Stimulated activated CD8-positive, alpha-beta memory T cell treated with anti-CD3 and anti-CD28 coated beads, Interleukin-15, amount 100 ng/mL, for 4 hours (primary cell): ENCODE results near the gene MMRN1.

Experiments used
- DNase-seq, 2 donors: peaks; one replicate each; pipeline ENCODE4 v3.0.0-alpha.2; 2020; ENCODE audit warnings: low read depth in 2 of 2

Gene MMRN1

DNA sequence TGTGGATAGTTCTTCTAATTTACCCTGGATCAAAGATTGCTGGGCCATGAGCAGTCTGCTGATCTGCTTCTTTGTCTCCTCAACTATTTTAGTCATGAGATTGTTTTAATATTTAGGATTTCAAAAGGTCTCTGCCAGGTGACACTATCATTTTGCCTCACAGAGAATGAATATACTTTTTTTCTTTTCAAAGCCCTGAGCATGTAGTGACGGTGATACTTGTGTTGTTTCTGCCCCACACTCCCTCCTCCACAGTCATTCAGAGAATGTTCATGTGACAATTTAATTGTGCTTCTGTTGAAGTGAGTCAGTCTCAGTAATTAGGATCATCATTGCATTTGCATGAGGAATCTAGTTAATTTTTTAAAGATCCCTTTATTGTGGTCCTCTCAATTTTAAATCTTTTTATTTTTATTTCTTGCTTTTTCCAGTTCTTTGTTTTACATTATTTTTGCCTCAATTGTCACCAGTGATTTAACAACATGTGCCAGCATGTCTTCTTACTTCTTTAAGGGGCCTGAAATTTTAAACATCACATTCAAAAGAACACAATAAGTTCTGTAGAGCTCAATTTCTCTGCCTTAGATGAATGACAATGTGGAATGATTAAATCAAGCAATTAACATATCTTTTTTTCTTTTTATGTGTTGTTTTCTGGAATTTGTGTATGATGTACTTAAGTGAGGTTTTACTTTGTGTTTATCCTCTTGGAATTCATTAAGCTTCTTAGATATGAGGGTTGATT, 12.3 kb downstream of the MMRN1 start:
- DNase-seq = no peak

DNA sequence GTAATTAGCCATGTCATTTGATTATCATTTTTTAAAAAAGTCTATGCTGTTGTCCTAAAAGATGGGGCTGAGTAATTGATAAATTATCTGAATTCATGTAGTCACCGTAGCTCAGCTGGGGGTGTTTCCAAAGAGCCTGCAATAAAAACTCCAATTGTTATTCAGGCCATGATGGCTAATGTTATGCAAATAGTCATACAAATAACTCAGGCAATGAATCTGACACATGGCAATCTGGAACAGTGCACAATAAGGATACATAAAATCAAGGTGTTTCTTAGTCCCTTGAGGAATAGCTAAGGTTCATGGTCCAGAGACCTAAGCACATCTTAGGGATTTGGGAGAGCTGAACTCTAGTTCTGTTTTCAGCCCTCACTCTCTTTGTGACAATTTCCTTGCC, 15.2 kb downstream of the MMRN1 start:
- DNase-seq = no peak

GRCh38 chr4:89913623-89914022, 19.0 kb downstream of the MMRN1 start:
- DNase-seq = no peak

DNA sequence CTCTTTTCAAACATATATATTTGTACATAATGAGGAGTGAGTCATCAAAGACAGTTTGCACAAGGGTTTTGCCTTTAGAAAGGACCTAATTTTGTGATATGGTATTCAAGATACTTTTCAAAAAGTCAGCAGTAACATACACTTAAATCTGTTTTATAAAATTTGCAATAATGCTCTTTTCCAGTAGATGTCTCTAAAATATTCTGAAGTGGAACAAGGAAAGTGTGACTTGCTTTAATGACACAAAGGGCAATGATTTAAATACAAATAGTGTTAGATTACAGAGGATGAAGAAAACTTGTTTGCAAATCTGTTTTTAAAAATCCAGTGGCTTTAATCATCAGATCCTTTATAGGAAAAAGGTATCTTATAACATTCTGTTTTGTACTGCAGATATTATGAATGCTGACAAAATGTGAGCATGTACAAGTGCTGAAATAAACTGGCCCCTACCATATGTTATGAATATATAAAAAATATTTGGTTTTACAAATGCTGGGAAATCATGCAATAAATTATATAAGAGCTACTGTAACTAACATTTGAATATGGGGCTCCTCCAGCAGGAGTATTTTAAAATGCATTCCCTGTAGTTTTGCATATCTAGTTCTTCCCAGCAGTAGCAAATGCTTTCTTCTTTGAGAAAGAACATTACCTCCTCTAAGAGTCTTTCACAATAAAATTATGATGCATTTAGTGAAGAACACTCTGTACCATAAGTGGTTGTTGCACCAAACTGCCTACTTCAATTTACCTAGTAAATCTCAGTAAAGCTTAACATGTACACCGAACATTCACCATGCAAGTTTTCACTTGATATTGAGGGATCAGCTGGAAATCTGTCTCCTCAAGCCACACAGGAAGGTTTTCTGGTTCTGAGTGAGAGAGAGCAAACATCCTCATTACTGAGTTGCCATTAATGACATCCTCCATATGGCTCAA, 20.2 kb downstream of the MMRN1 start:
- no peak for DNase-seq

GRCh38 chr4:89915937-89916336, 21.3 kb downstream of the MMRN1 start:
- no peak for DNase-seq

- no peak for DNase-seq
Measured at GRCh38 chr4:89922848-89923416, 28.3 kb downstream of the MMRN1 start.

GRCh38 chr4:89928838-89929237, 34.2 kb downstream of the MMRN1 start:
- no peak for DNase-seq

DNA sequence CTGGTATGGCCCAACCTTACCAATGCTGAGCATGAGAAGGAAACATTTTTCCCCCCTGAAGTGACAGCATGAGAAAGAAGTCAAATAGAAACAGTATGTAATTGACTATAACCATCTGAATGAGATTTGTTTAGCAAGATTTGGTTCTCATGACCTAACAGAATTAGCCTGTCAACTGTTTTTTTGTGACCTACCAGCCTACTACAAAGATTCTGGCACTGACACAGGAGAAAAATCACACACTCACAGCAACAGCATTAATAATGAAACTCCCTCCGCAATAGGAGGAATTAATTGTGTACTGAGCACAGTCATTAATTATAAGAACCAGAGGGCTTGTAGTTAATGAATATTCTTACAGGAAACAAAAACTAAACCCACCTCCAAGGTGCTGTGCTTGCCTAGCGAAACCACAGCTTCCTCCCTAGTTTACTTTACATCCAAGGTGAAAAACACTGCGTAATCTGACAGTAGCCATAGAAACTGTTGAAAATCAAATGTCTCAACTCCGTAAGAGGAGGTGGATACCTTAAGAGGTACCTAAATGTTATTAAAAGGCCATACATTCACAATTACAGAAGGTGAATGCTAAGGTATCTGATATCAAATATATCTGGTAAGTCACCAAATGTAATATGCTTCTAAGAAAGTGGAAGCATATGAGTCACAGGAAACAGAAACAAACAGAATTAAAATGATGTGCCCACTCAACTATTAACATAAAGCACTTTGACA, 34.9 kb downstream of the MMRN1 start:
- no peak for DNase-seq

GRCh38 chr4:89939546-89939945, 44.9 kb downstream of the MMRN1 start:
- DNase-seq = no peak

DNA sequence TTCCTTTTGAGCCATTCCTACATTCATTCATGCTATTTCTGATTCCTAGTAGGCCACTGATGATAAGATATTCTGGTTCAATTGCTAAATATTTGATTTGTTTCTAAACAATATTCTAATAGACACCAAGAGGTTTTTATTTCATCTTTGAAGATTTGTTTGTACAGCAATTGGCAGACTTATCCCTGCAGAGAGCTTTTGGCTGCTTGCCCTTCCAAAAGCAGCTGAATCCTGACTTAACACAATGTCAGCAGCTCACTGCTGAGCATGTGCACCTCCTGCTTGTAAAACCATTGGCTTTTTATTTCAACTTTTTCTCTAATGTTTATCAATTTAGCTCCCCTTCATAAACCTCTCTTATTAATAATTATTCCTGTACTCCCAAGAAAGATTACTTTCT, 45.3 kb downstream of the MMRN1 start:
- no peak for DNase-seq

DNA sequence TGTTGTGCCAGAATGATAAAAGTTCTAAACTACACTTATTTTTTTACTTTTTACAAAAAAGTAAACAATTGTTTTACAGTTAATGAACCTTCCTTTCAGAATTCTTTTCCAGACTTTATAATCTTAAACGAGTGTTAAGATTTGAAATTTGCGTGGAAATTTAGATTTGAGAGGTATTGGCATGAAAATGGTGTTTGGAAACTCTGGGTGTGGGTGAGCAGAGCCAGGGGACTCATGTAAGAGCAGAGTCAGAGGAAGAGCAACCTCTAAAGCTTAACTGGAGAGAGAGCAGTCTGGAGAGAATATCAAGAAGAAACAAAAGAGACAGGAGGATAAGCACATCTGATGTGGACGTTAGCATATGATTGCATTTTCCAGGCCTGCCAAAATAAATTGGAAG, 48.2 kb downstream of the MMRN1 start:
- no peak for DNase-seq

- DNase-seq = no peak
Measured at GRCh38 chr4:89949782-89950387, 55.2 kb downstream of the MMRN1 start.

GRCh38 chr4:89952458-89952857, 57.8 kb downstream of the MMRN1 start:
- DNase-seq = no peak

- DNase-seq = no peak
Measured at GRCh38 chr4:89954906-89955695, 60.4 kb downstream of the MMRN1 start.

- no peak for DNase-seq
Measured at GRCh38 chr4:89957046-89957926, 62.6 kb downstream of the MMRN1 start.

- no peak for DNase-seq
Measured at GRCh38 chr4:89981789-89982334, 87.2 kb downstream of the MMRN1 start.

GRCh38 chr4:89988268-89988667, 93.6 kb downstream of the MMRN1 start:
- no peak for DNase-seq

DNA sequence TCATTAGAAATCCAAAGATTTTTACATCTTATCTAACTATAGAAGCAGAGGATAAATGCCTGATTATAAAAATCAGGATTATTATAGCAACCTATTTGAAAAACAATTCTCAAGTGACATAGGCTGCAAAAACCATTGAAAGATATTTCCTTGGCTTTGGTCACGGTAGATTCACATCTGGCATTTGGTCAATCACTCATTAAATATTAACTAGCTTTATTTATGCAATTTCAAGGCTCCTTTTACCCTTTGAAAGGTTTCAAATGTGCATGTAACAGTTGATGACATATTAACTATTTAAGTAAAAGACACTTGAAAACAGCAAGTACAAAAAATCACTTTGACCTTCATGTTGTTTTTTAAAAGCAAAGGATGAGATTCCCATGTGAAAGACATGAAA, 98.1 kb downstream of the MMRN1 start:
- no peak for DNase-seq

GRCh38 chr4:89994176-89994873, 99.7 kb downstream of the MMRN1 start:
- DNase-seq = no peak
